Adrenal gland (tissue), 5 donors: Measurements from ENCODE around the gene IPO13.

Source experiments
- CTCF ChIP-seq, 6 experiments: fragments of 450-650 bp in 4 of 6; fragments of 200-600 bp in 2 of 6; sonication (generic) in 1 of 6; IDR thresholded peaks; 1 replicate in 5 of 6; 2 replicates in 1 of 6; pipeline versions ENCODE4 v1.5.1 to v1.8.0; 2016 to 2021; ENCODE audit warnings: antibody characterized with exemption in 6 of 6, mild to moderate bottlenecking in 2 of 6, moderate library complexity in 1 of 6
- POLR2A ChIP-seq, 2 donors: fragments of 450-650 bp; IDR thresholded peaks; one replicate each; pipeline ENCODE4 v1.6.1; 2017; ENCODE audit warnings: antibody characterized with exemption in 2 of 2, mild to moderate bottlenecking in 2 of 2, moderate library complexity in 1 of 2
- donor health status: DM: no; HTN: no; CAD: no.

GRCh38 chr1:43937179-43937865, 9.4 kb upstream of the IPO13 start:
- TF ChIP-seq CTCF (IDR thresholded peaks at IDR 0.05) (no peak), POLR2A (IDR thresholded peaks at IDR 0.05) (no peak)
